SK-N-SH treated with all-trans-retinoic acid at 6 μM for 48 hours (cell line): ENCODE measurements around the gene GOLT1B.
A peak's percentile ranks its signal among the peaks of the same experiment; 100 is the strongest.
"Not testable (repeated sequence)": the region's sequence is repeated elsewhere in the genome, so short reads cannot be mapped to it uniquely, and the experiment has no call there.

Experiments used
- ATAC-seq: fragments of 200-7000 bp; cut with Tn5 transposase; 3 replicates; pipeline ENCODE4 v1.9.1; 2020; ENCODE audit warnings: mild to moderate bottlenecking, moderate library complexity
- ARNTL ChIP-seq: fragments of 450-650 bp; formaldehyde crosslinking; IDR thresholded peaks from 2 replicates; pipeline ENCODE4 v1.5.0; 2020; ENCODE audit warnings: low read depth, mild to moderate bottlenecking, moderate library complexity, borderline replicate concordance
- BACH2 ChIP-seq: fragments of 250-450 bp; sonication (Bioruptor Pico); IDR thresholded peaks from 2 replicates; pipeline ENCODE4 v1.9.0; 2021; ENCODE audit warnings: mild to moderate bottlenecking, borderline replicate concordance
- CREB5 ChIP-seq: fragments of 250-450 bp; sonication (Bioruptor Pico); IDR thresholded peaks from 2 replicates; pipeline ENCODE4 v1.5.1; 2020; ENCODE audit warnings: low read depth, mild to moderate bottlenecking, moderate library complexity
- CSDC2 ChIP-seq: fragments of 250-450 bp; sonication (Bioruptor Pico); IDR thresholded peaks from 2 replicates; pipeline ENCODE4 v1.5.0; 2020; ENCODE audit warnings: mild to moderate bottlenecking, moderate library complexity
- CSRNP3 ChIP-seq: fragments of 250-450 bp; sonication (Bioruptor Pico); IDR thresholded peaks from 2 replicates; pipeline ENCODE4 v1.5.1; 2021; ENCODE audit warnings: mild to moderate bottlenecking, moderate library complexity
- ESRRG ChIP-seq: fragments of 250-450 bp; sonication (Bioruptor Pico); IDR thresholded peaks from 2 replicates; pipeline ENCODE4 v1.6.1; 2021; ENCODE audit warnings: mild to moderate bottlenecking
- GLIS3 ChIP-seq: fragments of 250-450 bp; sonication (Bioruptor Pico); IDR thresholded peaks from 2 replicates; pipeline ENCODE4 v1.5.0; 2020; ENCODE audit warnings: mild to moderate bottlenecking, moderate library complexity
- ISL1 ChIP-seq: fragments of 250-450 bp; sonication (Bioruptor Pico); IDR thresholded peaks from 2 replicates; pipeline ENCODE4 v2.1.2; 2022; ENCODE audit warnings: mild to moderate bottlenecking, moderate library complexity
- PATZ1 ChIP-seq: fragments of 250-450 bp; sonication (Bioruptor Pico); IDR thresholded peaks from 2 replicates; pipeline ENCODE4 v1.8.0; 2020; ENCODE audit warnings: mild to moderate bottlenecking, moderate library complexity, borderline replicate concordance
- PPARA ChIP-seq: fragments of 250-450 bp; sonication (Bioruptor Pico); IDR thresholded peaks from 2 replicates; pipeline ENCODE4 v1.5.0; 2020; ENCODE audit warnings: mild to moderate bottlenecking, borderline replicate concordance
- TCF4 ChIP-seq: fragments of 250-450 bp; sonication (Bioruptor Pico); IDR thresholded peaks from 2 replicates; pipeline ENCODE4 v1.8.0; 2021; ENCODE audit warnings: mild to moderate bottlenecking, moderate library complexity, borderline replicate concordance
- TSHZ2 ChIP-seq: fragments of 250-450 bp; sonication (Bioruptor Pico); IDR thresholded peaks from 2 replicates; pipeline ENCODE4 v1.5.0; 2020; ENCODE audit warnings: mild to moderate bottlenecking, moderate library complexity
- ZC3H10 ChIP-seq: fragments of 250-450 bp; sonication (Bioruptor Pico); IDR thresholded peaks from 2 replicates; pipeline ENCODE4 v1.5.1; 2021; ENCODE audit warnings: mild to moderate bottlenecking, moderate library complexity
- ZFP3 ChIP-seq: fragments of 250-450 bp; sonication (Bioruptor Pico); IDR thresholded peaks from 2 replicates; pipeline ENCODE4 v1.5.0; 2020; ENCODE audit warnings: mild to moderate bottlenecking, moderate library complexity
- ZNF565 ChIP-seq: fragments of 450-650 bp; formaldehyde crosslinking; conservative IDR thresholded peaks from 2 replicates; pipeline ENCODE4 v1.5.0; 2020; ENCODE audit warnings: low read depth, mild to moderate bottlenecking, moderate library complexity
- ZNF70 ChIP-seq: fragments of 450-650 bp; formaldehyde crosslinking; IDR thresholded peaks from 2 replicates; pipeline ENCODE4 v1.5.0; 2020; ENCODE audit warnings: mild to moderate bottlenecking, moderate library complexity
- ZNF8 ChIP-seq: fragments of 450-650 bp; formaldehyde crosslinking; IDR thresholded peaks from 2 replicates; pipeline ENCODE4 v1.5.0; 2020; ENCODE audit warnings: mild to moderate bottlenecking, moderate library complexity

GOLT1B gene

GRCh38 chr12:21459474-21459873 lies 42.1 kb upstream of the GOLT1B start:
- ATAC-seq = no peak
- no peak for TF ChIP-seq ESRRG (CRISPR knock-in tag)
- peak; percentile 72 for TF ChIP-seq TCF4

- ATAC-seq = not testable (repeated sequence)
Observed at GRCh38 chr12:21467334-21467733, 34.3 kb upstream of the GOLT1B start.

- no peak for TF ChIP-seq ZNF565 (CRISPR knock-in tag)
- TF ChIP-seq TCF4 = no peak
- TF ChIP-seq ZNF70 (CRISPR knock-in tag) = no peak
- no peak for ATAC-seq
Observed at GRCh38 chr12:21471294-21471693, 30.3 kb upstream of the GOLT1B start.

GRCh38 chr12:21472197-21472823 lies 29.3 kb upstream of the GOLT1B start:
- no peak for TF ChIP-seq ZC3H10 (CRISPR knock-in tag)
- TF ChIP-seq BACH2 (CRISPR knock-in tag) = no peak
- TF ChIP-seq ZNF565 (CRISPR knock-in tag) = no peak
- TF ChIP-seq TCF4 = no peak
- no peak for TF ChIP-seq CREB5 (CRISPR knock-in tag)
- no peak for TF ChIP-seq GLIS3
- no peak for TF ChIP-seq ARNTL
- no peak for TF ChIP-seq TSHZ2 (CRISPR knock-in tag)
- TF ChIP-seq ZNF8 (CRISPR knock-in tag) = no peak
- no peak for ATAC-seq

- ATAC-seq = no peak
- no peak for TF ChIP-seq PPARA (CRISPR knock-in tag)
- no peak for TF ChIP-seq ZNF565 (CRISPR knock-in tag)
- no peak for TF ChIP-seq ARNTL
- TF ChIP-seq CSDC2 (CRISPR knock-in tag) = no peak
- TF ChIP-seq TSHZ2 (CRISPR knock-in tag) = no peak
- TF ChIP-seq ZNF8 (CRISPR knock-in tag) = no peak
Observed at GRCh38 chr12:21475552-21475951, 26.0 kb upstream of the GOLT1B start.

GRCh38 chr12:21476949-21477348 lies 24.6 kb upstream of the GOLT1B start:
- no peak; the same call in 2 of the 3 replicates for ATAC-seq
- no peak for TF ChIP-seq ZNF565 (CRISPR knock-in tag)
- no peak for TF ChIP-seq ZNF70 (CRISPR knock-in tag)
- no peak for TF ChIP-seq CSDC2 (CRISPR knock-in tag)
- TF ChIP-seq PATZ1 = no peak
- TF ChIP-seq ZC3H10 (CRISPR knock-in tag) = no peak
- TF ChIP-seq ISL1 = no peak
- TF ChIP-seq TSHZ2 (CRISPR knock-in tag) = no peak
- no peak for TF ChIP-seq PPARA (CRISPR knock-in tag)
- no peak for TF ChIP-seq ZFP3 (CRISPR knock-in tag)
- no peak for TF ChIP-seq CSRNP3 (CRISPR knock-in tag)
- no peak for TF ChIP-seq ARNTL
- no peak for TF ChIP-seq BACH2 (CRISPR knock-in tag)
